ENCODE measurements around the gene TM6SF1.

Gene TM6SF1

DNA sequence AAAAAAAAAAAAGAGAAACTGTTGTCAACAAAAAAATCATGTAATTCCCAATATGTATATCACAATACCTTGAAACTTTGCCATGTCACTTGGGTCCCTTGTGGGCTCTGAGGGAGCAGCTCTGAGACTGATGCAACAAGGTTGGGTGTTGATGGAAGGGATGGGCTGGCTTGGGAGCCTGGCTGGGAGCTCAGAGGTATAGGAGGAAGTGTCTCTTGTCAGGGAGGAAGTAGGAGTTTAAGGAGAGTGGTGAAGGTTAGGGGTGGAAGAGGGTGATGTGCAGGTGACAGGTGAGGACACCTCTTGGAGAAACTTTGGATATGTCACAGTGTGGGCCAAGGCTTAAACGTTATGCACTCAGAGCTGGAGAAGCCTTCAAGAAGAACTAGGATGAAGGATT, 2.0 kb upstream of the TM6SF1 start:
- Histone ChIP-seq H3K79me2 (ENCODE audit: low read length) (no peaks in the 10 kb centered on the region), H4K20me1 (ENCODE audit: insufficient read depth, low read length) (no peaks in the 10 kb centered on the region), H3K9me2 (replicated peaks; ENCODE audit: insufficient read depth, low read length) (no peaks in the 10 kb centered on the region), H3K4me1 (ENCODE audit: low read length) (no peaks in the 10 kb centered on the region), H3K4me2 (ENCODE audit: low read depth, low read length) (no peak overlapping the region), H3K27me3 (replicated peaks; ENCODE audit: insufficient read depth, low read length) (no peaks in the 10 kb centered on the region), H3K27ac (ENCODE audit: low read length) (no peak overlapping the region), H3K9me3 (replicated peaks; ENCODE audit: insufficient read depth, low read length) (no peaks in the 10 kb centered on the region), H3K4me3 (ENCODE audit: low read length) (no peak overlapping the region), H2AFZ (ENCODE audit: low read length) (no peak overlapping the region), H3F3A (ENCODE audit: insufficient read depth, low read length) (no peaks in the 10 kb centered on the region), H3K9ac (ENCODE audit: low read length) (no peak overlapping the region), H3K36me3 (replicated peaks; ENCODE audit: insufficient read depth, low read length) (no peaks in the 10 kb centered on the region)
- DNase-seq: no peak
- TF ChIP-seq EZH2phosphoT487 (IDR thresholded peaks at IDR 0.05; ENCODE audit: low read length): no peak
- TF ChIP-seq, protein P1, sequence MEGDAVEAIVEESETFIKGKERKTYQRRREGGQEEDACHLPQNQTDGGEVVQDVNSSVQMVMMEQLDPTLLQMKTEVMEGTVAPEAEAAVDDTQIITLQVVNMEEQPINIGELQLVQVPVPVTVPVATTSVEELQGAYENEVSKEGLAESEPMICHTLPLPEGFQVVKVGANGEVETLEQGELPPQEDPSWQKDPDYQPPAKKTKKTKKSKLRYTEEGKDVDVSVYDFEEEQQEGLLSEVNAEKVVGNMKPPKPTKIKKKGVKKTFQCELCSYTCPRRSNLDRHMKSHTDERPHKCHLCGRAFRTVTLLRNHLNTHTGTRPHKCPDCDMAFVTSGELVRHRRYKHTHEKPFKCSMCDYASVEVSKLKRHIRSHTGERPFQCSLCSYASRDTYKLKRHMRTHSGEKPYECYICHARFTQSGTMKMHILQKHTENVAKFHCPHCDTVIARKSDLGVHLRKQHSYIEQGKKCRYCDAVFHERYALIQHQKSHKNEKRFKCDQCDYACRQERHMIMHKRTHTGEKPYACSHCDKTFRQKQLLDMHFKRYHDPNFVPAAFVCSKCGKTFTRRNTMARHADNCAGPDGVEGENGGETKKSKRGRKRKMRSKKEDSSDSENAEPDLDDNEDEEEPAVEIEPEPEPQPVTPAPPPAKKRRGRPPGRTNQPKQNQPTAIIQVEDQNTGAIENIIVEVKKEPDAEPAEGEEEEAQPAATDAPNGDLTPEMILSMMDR (IDR thresholded peaks at IDR 0.05; ENCODE audit: low read length): no peak
- no peak for TF ChIP-seq EZH2 (optimal IDR thresholded peaks at IDR 0.05; ENCODE audit: low read depth, low read length)

DNA sequence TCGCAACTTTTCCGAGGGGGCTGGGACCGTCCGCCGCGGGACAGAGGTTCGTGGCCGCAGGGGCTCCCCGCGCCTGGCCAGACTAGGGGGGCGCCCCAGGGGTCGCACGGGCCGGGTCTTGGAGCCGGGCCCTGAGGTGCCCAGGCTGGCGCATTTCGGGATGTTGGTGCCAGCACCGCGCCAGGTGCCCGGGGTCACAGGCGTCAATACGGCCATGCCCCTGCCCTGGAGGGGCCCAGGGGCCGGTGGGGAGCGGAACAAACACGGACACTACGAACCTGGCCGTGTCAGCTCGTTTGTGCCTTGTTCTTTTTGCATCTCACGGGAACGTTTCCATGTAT, 366 bp downstream of the TM6SF1 start:
- Histone ChIP-seq H3K4me2 (ENCODE audit: low read depth, low read length) (no peak overlapping the region; the same call in 1 of the 2 replicates), H3K9me2 (replicated peaks; ENCODE audit: insufficient read depth, low read length) (no peaks in the 10 kb centered on the region), H3F3A (ENCODE audit: insufficient read depth, low read length) (no peaks in the 10 kb centered on the region), H4K20me1 (ENCODE audit: insufficient read depth, low read length) (no peaks in the 10 kb centered on the region), H3K36me3 (replicated peaks; ENCODE audit: insufficient read depth, low read length) (no peaks in the 10 kb centered on the region), H3K4me1 (ENCODE audit: low read length) (no peaks in the 10 kb centered on the region), H3K9ac (ENCODE audit: low read length) (no peak overlapping the region), H2AFZ (ENCODE audit: low read length) (no peak overlapping the region), H3K27me3 (replicated peaks; ENCODE audit: insufficient read depth, low read length) (no peaks in the 10 kb centered on the region), H3K4me3 (ENCODE audit: low read length) (no peak overlapping the region), H3K27ac (ENCODE audit: low read length) (no peak overlapping the region), H3K9me3 (replicated peaks; ENCODE audit: insufficient read depth, low read length) (no peaks in the 10 kb centered on the region), H3K79me2 (ENCODE audit: low read length) (no peaks in the 10 kb centered on the region)
- no peak for DNase-seq
- TF ChIP-seq EZH2 (optimal IDR thresholded peaks at IDR 0.05; ENCODE audit: low read depth, low read length): no peak
- no peak for TF ChIP-seq EZH2phosphoT487 (IDR thresholded peaks at IDR 0.05; ENCODE audit: low read length)
- TF ChIP-seq, protein P1 (IDR thresholded peaks at IDR 0.05; ENCODE audit: low read length): no peak

DNA sequence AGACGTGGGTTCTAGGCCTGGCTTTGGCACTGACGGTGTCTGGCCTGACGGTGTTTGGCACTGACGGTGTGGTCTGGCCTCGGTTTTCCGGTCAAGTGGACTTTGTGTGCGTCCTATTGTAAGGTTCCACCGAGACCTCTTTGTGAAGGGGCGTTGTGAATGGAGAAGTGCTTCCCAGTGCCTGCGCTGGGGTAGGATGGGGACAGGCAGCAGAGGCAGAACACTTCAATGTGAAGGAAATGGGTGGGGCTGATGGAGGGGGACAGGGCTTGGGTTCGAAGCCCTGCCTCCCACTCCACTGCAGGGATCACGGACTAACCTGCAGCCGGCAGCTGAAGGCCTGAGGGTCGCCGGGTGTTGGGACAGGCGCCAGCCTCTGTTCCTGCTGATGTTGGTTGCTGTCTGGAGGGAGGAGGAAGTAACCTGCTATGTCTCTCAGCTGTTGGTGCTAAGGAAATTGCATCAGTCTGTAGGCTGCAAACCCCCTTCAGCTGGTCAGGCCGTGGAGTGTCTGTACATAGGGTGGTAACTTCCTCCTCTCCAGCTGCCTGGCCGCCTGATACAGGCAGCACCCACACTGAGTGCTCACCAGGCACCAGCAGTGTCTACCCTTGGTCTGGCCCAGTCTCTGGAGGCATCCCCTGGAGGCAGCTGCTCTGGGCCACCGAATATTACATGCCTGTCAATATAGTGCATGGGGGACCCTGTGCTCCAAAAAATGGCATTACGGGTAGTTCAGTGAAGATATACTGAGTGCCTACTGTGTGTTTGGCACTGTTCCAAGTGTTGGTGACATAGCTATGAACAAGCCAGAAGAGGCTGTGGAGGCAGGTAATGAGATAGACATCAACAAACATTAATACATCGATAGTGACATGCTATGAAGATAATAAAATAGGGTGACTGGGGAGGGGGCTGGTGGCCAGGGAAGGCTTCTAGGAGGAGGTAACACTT, 1.1 kb downstream of the TM6SF1 start:
- Histone ChIP-seq H3K36me3 (replicated peaks; ENCODE audit: insufficient read depth, low read length) (no peaks in the 10 kb centered on the region), H3K9me3 (replicated peaks; ENCODE audit: insufficient read depth, low read length) (no peaks in the 10 kb centered on the region), H3K4me1 (ENCODE audit: low read length) (no peaks in the 10 kb centered on the region), H3F3A (ENCODE audit: insufficient read depth, low read length) (no peaks in the 10 kb centered on the region), H3K27me3 (replicated peaks; ENCODE audit: insufficient read depth, low read length) (no peaks in the 10 kb centered on the region), H2AFZ (ENCODE audit: low read length) (no peak overlapping the region), H3K9ac (ENCODE audit: low read length) (no peak overlapping the region), H3K79me2 (ENCODE audit: low read length) (no peaks in the 10 kb centered on the region), H3K9me2 (replicated peaks; ENCODE audit: insufficient read depth, low read length) (no peaks in the 10 kb centered on the region), H3K27ac (ENCODE audit: low read length) (no peak overlapping the region), H3K4me2 (ENCODE audit: low read depth, low read length) (no peak overlapping the region), H4K20me1 (ENCODE audit: insufficient read depth, low read length) (no peaks in the 10 kb centered on the region), H3K4me3 (ENCODE audit: low read length) (no peak overlapping the region)
- TF ChIP-seq EZH2 (optimal IDR thresholded peaks at IDR 0.05; ENCODE audit: low read depth, low read length) (no peak), EZH2phosphoT487 (IDR thresholded peaks at IDR 0.05; ENCODE audit: low read length) (no peak)
- TF ChIP-seq, protein P1 (IDR thresholded peaks at IDR 0.05; ENCODE audit: low read length): no peak
- no peak for DNase-seq
